Esophagus squamous epithelium (tissue), 4 donors: ENCODE results near the gene DAPL1.

Experiments used
- POLR2A ChIP-seq, 4 donors: fragments of 450-650 bp; IDR thresholded peaks; one replicate each; pipeline ENCODE4 v1.6.1; 2017; ENCODE audit warnings: antibody characterized with exemption in 4 of 4, mild to moderate bottlenecking in 4 of 4, moderate library complexity in 3 of 4
- TF ChIP-seq, protein P1 (sequence below), 6 experiments: fragments of 450-650 bp in 4 of 6; fragments of 200-600 bp in 2 of 6; sonication (generic) in 2 of 6; IDR thresholded peaks; one replicate each; pipeline ENCODE4 v1.5.1; 2016 to 2019; ENCODE audit warnings: antibody characterized with exemption in 6 of 6, mild to moderate bottlenecking in 4 of 6, moderate library complexity in 4 of 6

DNA sequence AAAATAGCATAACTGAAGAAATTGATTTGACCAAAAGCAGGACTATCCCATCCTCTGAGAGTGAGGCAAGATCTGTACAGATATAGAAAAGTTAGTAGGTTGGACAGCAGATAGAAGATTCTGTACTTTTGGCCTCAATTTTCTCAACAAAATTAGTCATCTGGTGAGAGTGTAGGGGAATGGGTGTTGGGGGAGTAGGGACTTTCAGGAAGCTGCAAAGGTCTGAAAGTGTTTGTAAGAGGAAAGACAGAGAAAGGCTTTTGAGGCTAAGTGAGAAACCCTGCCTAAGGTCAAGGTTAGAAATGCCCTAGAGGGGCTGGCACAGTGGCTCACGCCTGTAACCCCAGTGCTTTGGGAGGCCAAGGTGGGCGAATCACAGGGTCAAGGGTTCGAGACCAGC is 40.3 kb downstream of the DAPL1 start:
- TF ChIP-seq, protein P1, sequence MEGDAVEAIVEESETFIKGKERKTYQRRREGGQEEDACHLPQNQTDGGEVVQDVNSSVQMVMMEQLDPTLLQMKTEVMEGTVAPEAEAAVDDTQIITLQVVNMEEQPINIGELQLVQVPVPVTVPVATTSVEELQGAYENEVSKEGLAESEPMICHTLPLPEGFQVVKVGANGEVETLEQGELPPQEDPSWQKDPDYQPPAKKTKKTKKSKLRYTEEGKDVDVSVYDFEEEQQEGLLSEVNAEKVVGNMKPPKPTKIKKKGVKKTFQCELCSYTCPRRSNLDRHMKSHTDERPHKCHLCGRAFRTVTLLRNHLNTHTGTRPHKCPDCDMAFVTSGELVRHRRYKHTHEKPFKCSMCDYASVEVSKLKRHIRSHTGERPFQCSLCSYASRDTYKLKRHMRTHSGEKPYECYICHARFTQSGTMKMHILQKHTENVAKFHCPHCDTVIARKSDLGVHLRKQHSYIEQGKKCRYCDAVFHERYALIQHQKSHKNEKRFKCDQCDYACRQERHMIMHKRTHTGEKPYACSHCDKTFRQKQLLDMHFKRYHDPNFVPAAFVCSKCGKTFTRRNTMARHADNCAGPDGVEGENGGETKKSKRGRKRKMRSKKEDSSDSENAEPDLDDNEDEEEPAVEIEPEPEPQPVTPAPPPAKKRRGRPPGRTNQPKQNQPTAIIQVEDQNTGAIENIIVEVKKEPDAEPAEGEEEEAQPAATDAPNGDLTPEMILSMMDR (IDR thresholded peaks at IDR 0.05): no peak
- no peak for TF ChIP-seq POLR2A (IDR thresholded peaks at IDR 0.05)
